ENCODE measurements around the gene PEAR1.

The PEAR1 gene

GRCh38 chr1:156933136-156933535 lies 39.6 kb downstream of the PEAR1 start:
- no peak for TF ChIP-seq CTCF (IDR thresholded peaks at IDR 0.05; ENCODE audit: low read depth, low read length)
- no peak for TF ChIP-seq EZH2phosphoT487 (IDR thresholded peaks at IDR 0.05; ENCODE audit: low read depth)
- Histone ChIP-seq H3K9me3 (ENCODE audit: insufficient read depth, low read length) (no peaks in the 10 kb centered on the region), H3K27ac (ENCODE audit: low read length) (no peak overlapping the region), H2AFZ (ENCODE audit: low read depth, low read length) (no peak overlapping the region), H4K20me1 (ENCODE audit: insufficient read depth, low read length) (no peaks in the 10 kb centered on the region), H3K79me2 (ENCODE audit: low read length) (no peaks in the 10 kb centered on the region), H3K4me1 (ENCODE audit: low read length) (peaks cover 14% of the 10 kb centered on the region), H3K4me3 (ENCODE audit: low read length) (no peak overlapping the region), H3K36me3 (replicated peaks; ENCODE audit: low read depth, low read length) (peaks cover 8% of the 10 kb centered on the region), H3K9ac (ENCODE audit: low read length) (no peak overlapping the region), H3K27me3 (ENCODE audit: low read depth, low read length) (peaks cover 9% of the 10 kb centered on the region), H3K4me2 (ENCODE audit: low read length) (no peak overlapping the region)

- Histone ChIP-seq H3K79me2 (ENCODE audit: low read length) (no peaks in the 10 kb centered on the region), H3K27me3 (ENCODE audit: low read depth, low read length) (no peaks in the 10 kb centered on the region), H2AFZ (ENCODE audit: low read depth, low read length) (no peak overlapping the region), H3K4me3 (ENCODE audit: low read length) (no peak overlapping the region), H3K9me3 (ENCODE audit: insufficient read depth, low read length) (no peaks in the 10 kb centered on the region), H3K36me3 (replicated peaks; ENCODE audit: low read depth, low read length) (peaks cover 18% of the 10 kb centered on the region), H3K27ac (ENCODE audit: low read length) (no peak overlapping the region), H3K4me2 (ENCODE audit: low read length) (no peak overlapping the region), H4K20me1 (ENCODE audit: insufficient read depth, low read length) (no peaks in the 10 kb centered on the region), H3K4me1 (ENCODE audit: low read length) (peaks cover 14% of the 10 kb centered on the region), H3K9ac (ENCODE audit: low read length) (no peak overlapping the region)
- TF ChIP-seq EZH2phosphoT487 (IDR thresholded peaks at IDR 0.05; ENCODE audit: low read depth) (no peak), CTCF (IDR thresholded peaks at IDR 0.05; ENCODE audit: low read depth, low read length) (no peak)
Observed at GRCh38 chr1:156935505-156936128, 42.1 kb downstream of the PEAR1 start.

GRCh38 chr1:156936191-156936590 lies 42.7 kb downstream of the PEAR1 start:
- TF ChIP-seq CTCF (IDR thresholded peaks at IDR 0.05; ENCODE audit: low read depth, low read length): no peak
- peaks cover 14% of the 10 kb centered on the region for H3K4me1 ChIP-seq (ENCODE audit: low read length)
- no peak overlapping the region for H3K4me2 ChIP-seq (ENCODE audit: low read length)
- H2AFZ ChIP-seq (ENCODE audit: low read depth, low read length): no peak overlapping the region
- no peak overlapping the region for H3K27ac ChIP-seq (ENCODE audit: low read length)
- peaks cover 18% of the 10 kb centered on the region for H3K36me3 ChIP-seq (replicated peaks; ENCODE audit: low read depth, low read length)
- no peaks in the 10 kb centered on the region for H4K20me1 ChIP-seq (ENCODE audit: insufficient read depth, low read length)
- no peak overlapping the region for H3K4me3 ChIP-seq (ENCODE audit: low read length)
- H3K27me3 ChIP-seq (ENCODE audit: low read depth, low read length): no peaks in the 10 kb centered on the region
- no peak overlapping the region for H3K9ac ChIP-seq (ENCODE audit: low read length)
- no peaks in the 10 kb centered on the region for H3K79me2 ChIP-seq (ENCODE audit: low read length)
- no peaks in the 10 kb centered on the region for H3K9me3 ChIP-seq (ENCODE audit: insufficient read depth, low read length)

DNA sequence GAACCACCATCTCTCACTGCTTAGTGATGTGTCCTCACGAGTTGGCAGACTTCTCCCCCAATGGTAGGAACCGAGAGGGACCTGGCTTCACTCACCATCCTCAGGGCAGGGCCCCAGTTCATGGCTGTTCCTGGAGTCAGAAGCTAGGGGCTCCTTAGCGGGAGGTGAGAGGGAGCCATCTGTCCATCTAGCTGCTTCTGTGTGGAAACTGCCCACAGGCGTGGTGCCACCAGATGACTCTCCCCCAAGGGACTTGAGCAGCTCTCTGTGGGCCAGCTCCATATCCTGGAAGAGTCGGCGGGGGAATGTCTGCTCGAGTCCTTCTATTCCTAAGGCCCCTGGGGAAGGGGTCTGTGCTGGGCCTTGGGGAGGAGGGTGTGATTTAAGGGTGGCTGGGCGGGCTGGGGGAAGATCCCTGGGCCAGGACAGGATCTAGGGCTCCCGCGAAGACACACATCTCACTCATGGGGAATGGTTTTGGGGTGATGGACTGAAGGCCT lies 43.3 kb downstream of the PEAR1 start:
- TF ChIP-seq CTCF (IDR thresholded peaks at IDR 0.05; ENCODE audit: low read depth, low read length) (no peak), EZH2phosphoT487 (IDR thresholded peaks at IDR 0.05; ENCODE audit: low read depth) (no peak)
- H3K4me3 ChIP-seq (ENCODE audit: low read length): no peak overlapping the region
- no peaks in the 10 kb centered on the region for H3K27me3 ChIP-seq (ENCODE audit: low read depth, low read length)
- H3K9ac ChIP-seq (ENCODE audit: low read length): no peak overlapping the region
- peaks cover 14% of the 10 kb centered on the region for H3K4me1 ChIP-seq (ENCODE audit: low read length)
- no peak overlapping the region for H2AFZ ChIP-seq (ENCODE audit: low read depth, low read length)
- no peaks in the 10 kb centered on the region for H3K79me2 ChIP-seq (ENCODE audit: low read length)
- H3K9me3 ChIP-seq (ENCODE audit: insufficient read depth, low read length): no peaks in the 10 kb centered on the region
- H3K27ac ChIP-seq (ENCODE audit: low read length): peak overlapping the region; percentile 14; the same call in 1 of the 2 replicates
- no peaks in the 10 kb centered on the region for H4K20me1 ChIP-seq (ENCODE audit: insufficient read depth, low read length)
- H3K4me2 ChIP-seq (ENCODE audit: low read length): no peak overlapping the region
- peaks cover 18% of the 10 kb centered on the region for H3K36me3 ChIP-seq (replicated peaks; ENCODE audit: low read depth, low read length)
